Kidney capillary endothelial cell (primary cell): ENCODE results near the gene ZNF487.

Experiments used
- DNase-seq: peaks from one replicate; pipeline ENCODE4 v3.0.0-alpha.2; 2018; ENCODE audit warnings: low spot score

Gene ZNF487

GRCh38 chr10:43524434-43525247, 87.7 kb downstream of the ZNF487 start:
- no peak for DNase-seq
